Right ventricle myocardium inferior (tissue), 1 donor: ENCODE data around the gene CCR1. TPM values are rescaled to one million over a fixed set of nuclear protein-coding genes. Genes with fewer than 3 reads are reported as not detected.
"Not testable (repeated sequence)": the region's sequence is repeated elsewhere in the genome, so short reads cannot be mapped to it uniquely, and the experiment has no call there.

Experiments used
- ATAC-seq: fragments of 200-7000 bp; cut with Tn5 transposase; one replicate; pipeline ENCODE4 v1.9.1; 2020; ENCODE audit warnings: mild to moderate bottlenecking, moderate library complexity
- DNase-seq: peaks from one replicate; pipeline ENCODE4 v3.0.0; 2021; ENCODE audit errors: missing footprints
- intact Hi-C: fragments of 100-400 bp; cut with DNase I; formaldehyde crosslinking; loops from one replicate; pipeline ENCODE4 v1.11.0; 2022
- total RNA-seq: library from RNA; stranded (reverse); fragmentation: NEBNext Ultra II Directional; extraction: Animal tissue kit (Norgen Biotek cat#: 25700); gene quantifications from one replicate; pipeline ENCODE4 v1.2.1, GENCODE V29; 2021
- donor health status: DM: no; HTN: yes; CAD: no; lungs with severe emphysema.

The CCR1 gene
- total RNA-seq, 1 donor from 2014 or later, result 3.8 TPM

DNA sequence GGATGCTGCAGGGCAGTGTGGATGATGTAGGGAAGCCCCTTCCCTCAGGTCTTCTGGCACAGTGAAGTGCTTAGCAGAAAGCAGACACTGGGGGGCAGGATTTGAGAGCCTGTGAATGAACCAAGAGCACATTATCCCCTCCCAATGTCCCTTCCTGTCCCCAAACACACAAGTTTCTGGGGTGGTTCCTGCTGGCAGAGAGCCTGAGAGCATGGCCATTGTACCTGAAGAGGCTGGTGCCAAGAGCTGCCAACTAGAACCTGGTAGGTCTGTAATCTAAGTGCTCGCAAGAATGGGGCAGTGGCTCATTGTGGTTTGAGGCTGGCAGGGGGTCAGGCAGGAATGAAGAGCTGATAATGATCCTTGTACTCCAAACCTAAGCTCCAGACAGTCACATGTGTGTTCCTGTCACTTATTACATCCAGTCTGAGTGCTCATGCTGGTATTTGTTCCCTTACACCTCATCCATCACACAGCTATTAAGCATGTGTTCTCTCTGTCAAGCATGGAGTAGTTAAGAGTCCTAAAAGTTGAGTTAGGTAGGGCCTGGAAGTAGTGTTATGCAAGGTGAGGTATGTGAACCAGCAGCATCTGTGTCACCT, 6.7 kb upstream of the CCR1 start:
- ATAC-seq, result no peak
- intact Hi-C loops, result no loop called here

GRCh38 chr3:46213201-46213600, 5.1 kb upstream of the CCR1 start:
- intact Hi-C loops, result no loop called here

More for the DNA sequence above, 6.7 kb upstream of the CCR1 start:
- DNase-seq, result no peak

GRCh38 chr3:46212101-46212500, 4.0 kb upstream of the CCR1 start:
- DNase-seq, result no peak
- intact Hi-C loops, result no loop called here
- ATAC-seq, result no peak

More at GRCh38 chr3:46213201-46213600, 5.1 kb upstream of the CCR1 start:
- no peak for DNase-seq
- no peak for ATAC-seq

DNA sequence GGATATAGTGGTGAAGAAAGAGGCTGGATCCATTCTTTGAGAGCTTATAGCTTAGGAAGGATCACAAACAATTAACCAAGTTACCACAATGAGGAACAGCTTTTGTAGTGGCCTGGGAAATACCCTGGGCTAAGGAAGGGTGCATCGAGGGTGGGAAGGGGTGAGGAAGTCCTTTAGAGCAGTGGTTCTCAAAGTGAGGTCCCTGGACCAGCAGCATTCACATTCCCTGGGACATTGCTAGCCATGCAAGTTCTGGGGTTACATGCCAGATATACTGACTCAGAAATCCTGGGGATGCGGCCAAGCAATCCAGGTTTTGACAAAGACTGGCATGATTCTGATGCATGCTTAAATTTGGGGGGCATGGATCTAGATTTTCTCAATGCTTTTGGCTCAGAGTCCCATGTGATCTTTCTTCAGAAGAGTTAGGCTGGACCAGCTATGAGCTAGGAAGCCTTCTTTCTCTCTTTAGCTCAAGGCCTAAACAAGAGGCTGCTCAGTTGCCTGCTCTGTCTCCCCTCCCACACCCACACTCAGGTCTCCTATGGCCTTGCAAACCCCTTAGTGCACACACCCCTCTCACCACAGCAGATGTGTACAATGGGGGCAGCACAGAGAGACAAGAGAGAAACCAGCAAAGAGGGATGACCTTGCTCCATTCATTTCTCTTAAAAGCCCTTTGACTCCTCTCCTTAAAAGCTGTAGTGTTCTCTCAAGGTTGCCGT, 1.8 kb upstream of the CCR1 start:
- ATAC-seq (no peak), DNase-seq (no peak)
- intact Hi-C loops, result no loop called here

- DNase-seq (no peak), ATAC-seq (no peak)
- intact Hi-C loops, result no loop called here
These were observed 940 bp upstream of the CCR1 start for GRCh38 chr3:46209053-46209452.

DNA sequence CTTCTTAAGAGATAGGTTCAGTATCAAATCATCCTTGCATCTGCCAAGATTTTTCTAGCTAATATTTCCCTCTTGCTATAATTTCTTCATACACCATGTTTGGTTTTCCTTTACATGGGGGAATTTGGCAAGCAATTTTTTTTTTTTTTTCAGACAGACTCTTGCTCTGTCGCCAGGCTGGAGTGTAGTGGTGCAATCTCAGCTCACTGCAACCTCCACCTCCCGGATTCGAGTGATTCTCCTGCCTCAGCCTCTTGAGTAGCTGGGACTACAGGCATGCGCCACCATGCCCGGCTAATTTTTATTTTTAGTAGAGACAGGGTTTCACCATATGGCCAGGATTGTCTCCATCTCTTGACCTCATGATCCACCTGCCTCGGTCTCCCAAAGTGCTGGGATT, 599 bp downstream of the CCR1 start:
- DNase-seq, intact Hi-C loops, ATAC-seq: not testable (repeated sequence)

DNA sequence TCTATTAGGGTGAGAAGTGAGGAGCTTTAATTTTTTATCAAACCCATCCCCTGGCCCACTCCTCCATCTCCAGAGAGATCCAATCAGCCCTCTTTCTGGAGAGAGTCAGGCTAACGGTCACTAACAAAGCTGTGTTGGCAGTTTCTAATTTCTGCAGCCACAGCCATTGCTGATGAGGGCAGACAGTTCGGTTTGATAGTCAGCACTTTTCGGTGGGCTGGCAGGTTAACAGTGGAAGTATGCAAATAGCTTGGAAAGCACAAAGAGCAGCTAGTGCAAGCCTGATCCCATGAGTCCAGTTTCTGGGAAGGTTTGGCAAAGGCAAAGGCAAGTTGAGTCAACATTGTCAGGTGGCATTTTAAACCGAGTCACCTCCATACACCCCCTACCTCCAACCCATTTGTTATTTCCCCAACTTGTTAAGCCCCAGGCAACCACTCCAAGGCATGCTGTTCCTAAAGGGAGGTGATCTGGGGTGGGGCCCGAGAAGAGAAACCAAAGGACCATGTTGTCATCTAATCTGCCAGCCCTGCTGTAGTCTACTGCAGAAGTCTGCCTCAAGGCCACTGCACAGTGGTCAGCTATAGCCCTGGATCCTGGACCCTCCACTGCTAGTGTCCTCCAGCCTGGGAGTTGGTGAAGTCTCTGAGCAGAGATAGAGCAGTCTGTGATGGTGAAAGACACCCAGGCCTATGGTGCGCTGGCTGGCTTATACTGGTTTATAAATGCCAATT, 1.7 kb downstream of the CCR1 start:
- DNase-seq, result no peak
- intact Hi-C loops, result no loop called here
- peak; percentile 42 for ATAC-seq

- ATAC-seq, result no peak
- intact Hi-C loops, result no loop called here
These were observed 2.7 kb downstream of the CCR1 start for GRCh38 chr3:46205286-46205960.

DNA sequence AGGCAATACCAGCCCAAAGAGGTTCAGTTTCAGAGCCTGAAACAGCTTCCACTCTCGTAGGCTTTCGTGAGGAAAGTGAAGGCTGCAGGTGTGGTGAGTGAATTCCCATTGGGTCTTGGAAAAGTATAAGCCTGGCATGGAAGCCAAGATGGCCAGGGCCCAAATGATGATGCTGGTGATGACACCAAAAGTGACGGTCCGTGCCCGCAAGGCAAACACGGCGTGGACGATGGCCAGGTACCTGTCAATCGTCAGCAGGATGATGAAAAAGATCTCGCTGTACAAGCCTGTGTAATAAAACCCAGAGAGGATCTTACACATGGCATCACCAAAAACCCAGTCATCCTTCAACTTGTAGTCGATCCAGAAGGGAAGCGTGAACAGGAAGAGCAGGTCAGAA, 4.4 kb downstream of the CCR1 start:
- intact Hi-C loops, result no loop called here
- ATAC-seq (no peak), DNase-seq (no peak)

More at GRCh38 chr3:46205286-46205960, 2.7 kb downstream of the CCR1 start:
- DNase-seq, result no peak

- intact Hi-C loops, result no loop called here
- ATAC-seq, result no peak
These were observed 5.6 kb downstream of the CCR1 start for GRCh38 chr3:46202535-46202934.

GRCh38 chr3:46200790-46201189, 7.3 kb downstream of the CCR1 start:
- DNase-seq (no peak), ATAC-seq (no peak)
- intact Hi-C loops, result no loop called here

More at GRCh38 chr3:46202535-46202934, 5.6 kb downstream of the CCR1 start:
- DNase-seq, result no peak

- intact Hi-C loops, result no loop called here
- ATAC-seq, result no peak
- DNase-seq, result no peak
These were observed 7.9 kb downstream of the CCR1 start for GRCh38 chr3:46200211-46200610.

- intact Hi-C loops, result no loop called here
- DNase-seq (no peak), ATAC-seq (no peak)
These were observed 11.7 kb downstream of the CCR1 start for GRCh38 chr3:46196261-46196957.

DNA sequence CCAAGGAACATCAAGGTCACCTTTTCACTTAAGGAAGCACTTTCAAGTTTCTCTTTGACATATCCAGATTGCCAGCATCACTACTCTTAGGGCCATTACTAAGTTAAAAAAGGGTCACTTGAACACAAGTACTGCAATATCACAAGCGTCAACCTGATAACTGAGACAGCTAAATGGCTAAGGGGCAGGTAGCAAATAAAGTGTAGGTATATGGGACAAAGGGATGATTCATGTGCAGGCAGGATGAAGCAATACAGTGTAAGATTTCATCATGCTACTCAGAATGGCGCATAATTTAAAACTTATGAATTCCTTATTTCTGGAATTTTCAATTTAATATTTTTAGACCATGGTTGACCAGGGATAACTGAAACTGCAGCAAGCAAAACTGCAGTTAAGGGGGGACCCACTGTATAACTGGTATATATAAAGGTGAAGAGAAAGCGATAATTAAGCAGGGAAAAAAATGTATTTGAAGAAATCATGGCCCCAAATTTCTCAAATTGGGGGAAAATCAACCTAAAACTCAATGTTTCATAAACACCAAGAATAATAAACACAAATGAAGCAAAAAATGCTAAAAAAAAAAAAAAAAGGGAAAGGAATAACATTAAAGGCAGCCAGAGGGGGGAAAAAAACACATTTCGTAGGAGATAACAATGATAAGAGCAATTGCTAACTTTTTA, 13.1 kb downstream of the CCR1 start:
- DNase-seq, result no peak
- intact Hi-C loops, result no loop called here
- no peak for ATAC-seq

GRCh38 chr3:46193436-46193835, 14.7 kb downstream of the CCR1 start:
- intact Hi-C loops, result no loop called here
- ATAC-seq, result peak; percentile 48
- no peak for DNase-seq

DNA sequence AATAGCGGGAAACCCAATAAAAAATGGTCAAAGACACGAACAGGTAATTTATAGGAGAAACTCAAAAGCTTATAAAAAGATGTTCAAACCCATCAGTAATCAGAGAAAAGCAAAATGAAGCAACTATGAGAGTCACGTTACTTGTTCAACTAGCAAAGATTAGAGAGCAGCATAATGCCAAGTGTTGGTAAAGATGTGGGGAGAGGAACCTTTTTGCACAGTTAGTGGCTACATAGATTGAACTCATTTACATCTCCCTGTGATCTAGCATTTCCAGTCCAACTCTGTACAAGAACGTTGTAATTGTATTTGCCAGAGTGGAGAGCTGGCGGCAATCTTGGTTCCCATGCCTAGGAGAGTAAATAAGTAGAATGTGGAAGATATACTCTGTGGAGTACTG, 15.2 kb downstream of the CCR1 start:
- DNase-seq, result no peak
- intact Hi-C loops, result no loop called here
- ATAC-seq, result no peak

DNA sequence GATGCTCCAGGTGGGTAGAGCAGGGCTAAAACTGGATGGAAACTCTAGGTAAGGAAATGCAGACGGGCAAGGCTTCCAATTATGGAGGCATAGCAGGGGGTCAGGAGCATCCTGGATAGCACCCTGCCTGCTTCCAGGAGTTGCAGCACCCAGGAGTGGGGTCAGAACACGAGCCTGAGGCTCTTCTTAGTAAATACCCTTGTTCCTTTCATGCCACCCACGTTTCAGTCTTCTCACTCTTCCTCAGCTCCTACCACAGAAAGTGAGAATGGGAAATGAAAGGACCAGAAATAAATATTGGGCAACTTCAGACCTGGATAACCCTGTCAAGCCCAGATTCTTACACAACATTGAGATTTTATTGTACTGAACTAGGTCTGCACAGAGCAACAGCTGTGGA, 16.4 kb downstream of the CCR1 start:
- no peak for DNase-seq
- intact Hi-C loops, result no loop called here
- ATAC-seq, result no peak

DNA sequence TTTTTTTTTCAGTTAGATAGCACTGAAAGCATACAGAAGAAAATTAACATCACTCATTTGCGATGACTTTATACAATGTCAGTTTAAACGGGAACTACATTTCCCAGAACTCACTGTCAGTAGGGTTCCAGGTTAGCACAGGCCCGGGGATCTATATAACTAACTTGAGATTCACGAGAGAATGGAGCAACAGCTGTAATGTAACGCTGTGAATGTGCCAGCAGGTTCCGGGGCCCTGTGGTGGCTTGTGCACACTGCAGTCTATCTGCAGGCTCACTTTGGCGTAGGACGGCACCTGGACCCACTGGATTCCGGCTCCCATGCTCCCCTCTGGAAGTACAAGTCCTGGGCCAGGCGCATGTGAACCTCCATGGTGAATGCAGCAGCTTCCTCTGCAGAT, 19.4 kb downstream of the CCR1 start:
- intact Hi-C loops, result no loop called here
- ATAC-seq (no peak), DNase-seq (no peak)
